Endothelial cell (in vitro differentiated cells): ENCODE data around the gene PSTPIP2. TPM values are rescaled to one million over a fixed set of nuclear protein-coding genes. Genes with fewer than 3 reads are reported as not detected.
A peak's percentile ranks its signal among the peaks of the same experiment; 100 is the strongest.
"Not testable (repeated sequence)": the region's sequence is repeated elsewhere in the genome, so short reads cannot be mapped to it uniquely, and the experiment has no call there.

Experiments used
- DNase-seq: peaks from one replicate; pipeline ENCODE4 v3.0.0; 2021; ENCODE audit warnings: low spot score
- H3K27ac Mint-ChIP-seq: one replicate; pipeline ENCODE4 v1.8.0; 2021; ENCODE audit warnings: mixed read lengths, inconsistent platforms; ENCODE audit not compliant: unreplicated experiment
- H3K27me3 Mint-ChIP-seq: one replicate; pipeline ENCODE4 v1.8.0; 2021; ENCODE audit warnings: mild to moderate bottlenecking, moderate library complexity, mixed read lengths, inconsistent platforms; ENCODE audit not compliant: unreplicated experiment
- H3K36me3 Mint-ChIP-seq: one replicate; pipeline ENCODE4 v1.8.0; 2021; ENCODE audit warnings: mild to moderate bottlenecking, low read depth, mixed read lengths, inconsistent platforms; ENCODE audit not compliant: unreplicated experiment
- H3K4me1 Mint-ChIP-seq: one replicate; pipeline ENCODE4 v1.8.0; 2021; ENCODE audit warnings: mild to moderate bottlenecking, mixed read lengths, inconsistent platforms; ENCODE audit not compliant: unreplicated experiment
- H3K4me3 Mint-ChIP-seq: one replicate; pipeline ENCODE4 v1.8.0; 2021; ENCODE audit warnings: mild to moderate bottlenecking, mixed read lengths, inconsistent platforms; ENCODE audit not compliant: unreplicated experiment
- H3K9me3 Mint-ChIP-seq: one replicate; pipeline ENCODE4 v1.8.0; 2021; ENCODE audit warnings: mixed read lengths, inconsistent platforms; ENCODE audit not compliant: unreplicated experiment
- CTCF ChIP-seq: fragments of 200-600 bp; sonication (generic); IDR thresholded peaks from one replicate; pipeline ENCODE4 v1.5.0; 2021; ENCODE audit warnings: antibody characterized with exemption; ENCODE audit not compliant: unreplicated experiment
- total RNA-seq: library from RNA; stranded (reverse); fragmentation: NEBNext Ultra II Directional; extraction: Animal tissue kit (Norgen Biotek cat#: 25700); gene quantifications from one replicate; pipeline ENCODE4 v1.2.1, GENCODE V29; 2021; ENCODE audit not compliant: unreplicated experiment

Gene PSTPIP2
- total RNA-seq, 1 donor from 2014 or later = 7.8 TPM

- peak overlapping the region; percentile 50 for H3K27ac Mint-ChIP-seq
- no peak for DNase-seq
- H3K4me3 Mint-ChIP-seq = no peak overlapping the region
- no peaks in the 10 kb centered on the region for H3K9me3 Mint-ChIP-seq
- no peak for TF ChIP-seq CTCF
- H3K27me3 Mint-ChIP-seq = peaks cover 3% of the 10 kb centered on the region
- peaks cover 24% of the 10 kb centered on the region for H3K4me1 Mint-ChIP-seq
- H3K36me3 Mint-ChIP-seq = peaks cover under 1% of the 10 kb centered on the region
Measured at GRCh38 chr18:45997700-45998151, 74.3 kb downstream of the PSTPIP2 start.

DNA sequence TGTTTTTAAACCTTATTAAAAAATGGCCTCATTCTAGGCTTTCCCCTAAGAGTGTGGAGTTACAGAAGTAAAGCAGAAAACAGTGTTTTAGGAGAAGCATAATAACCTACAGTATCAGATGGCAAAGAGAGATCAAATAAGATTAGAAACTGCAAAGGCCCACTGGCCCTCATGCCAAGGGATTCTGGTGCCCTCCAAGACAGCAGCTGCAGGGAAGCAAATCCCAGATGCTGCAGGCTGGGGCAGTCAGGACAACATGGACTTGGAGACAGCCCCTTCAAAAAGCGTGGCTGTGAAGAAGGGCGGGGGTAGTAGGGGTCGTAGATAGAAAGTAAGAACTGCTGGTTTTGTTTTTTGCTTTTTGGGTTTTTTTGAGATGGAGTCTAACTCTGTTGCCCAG lies 76.6 kb downstream of the PSTPIP2 start:
- TF ChIP-seq CTCF = no peak
- Mint-ChIP-seq H3K4me1 (peaks cover 27% of the 10 kb centered on the region), H3K27me3 (peaks cover 3% of the 10 kb centered on the region), H3K27ac (no peak overlapping the region), H3K9me3 (no peaks in the 10 kb centered on the region), H3K36me3 (no peaks in the 10 kb centered on the region), H3K4me3 (no peak overlapping the region)
- no peak for DNase-seq

- Mint-ChIP-seq H3K27me3 (no peaks in the 10 kb centered on the region), H3K27ac (no peak overlapping the region), H3K4me3 (no peak overlapping the region), H3K4me1 (peaks cover 15% of the 10 kb centered on the region), H3K36me3 (peaks cover 9% of the 10 kb centered on the region), H3K9me3 (no peaks in the 10 kb centered on the region)
- no peak for TF ChIP-seq CTCF
- DNase-seq = no peak
Measured at GRCh38 chr18:45993438-45993837, 78.6 kb downstream of the PSTPIP2 start.

DNA sequence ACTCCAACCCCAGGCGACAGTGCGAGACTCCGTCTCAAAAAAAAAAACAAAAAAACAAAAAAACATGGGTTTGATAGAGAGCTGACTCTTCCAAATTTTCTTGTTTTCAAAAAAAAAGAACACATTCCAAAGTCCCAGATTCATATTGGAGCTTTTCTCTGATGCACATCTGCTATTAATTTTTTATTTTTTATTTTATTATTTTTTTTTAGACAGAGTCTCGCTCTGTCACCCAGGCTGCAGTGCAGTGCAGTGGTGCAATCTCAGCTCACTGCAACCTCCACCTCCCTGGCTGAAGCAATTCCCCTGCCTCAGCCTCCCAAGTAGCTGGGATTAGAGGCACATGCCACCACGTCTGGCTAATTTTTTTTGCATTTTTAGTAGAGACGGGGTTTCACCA lies 79.5 kb downstream of the PSTPIP2 start:
- H3K27ac Mint-ChIP-seq, H3K36me3 Mint-ChIP-seq, H3K27me3 Mint-ChIP-seq, H3K4me1 Mint-ChIP-seq, H3K9me3 Mint-ChIP-seq, DNase-seq, H3K4me3 Mint-ChIP-seq: not testable (repeated sequence)

GRCh38 chr18:45991788-45992187 lies 80.3 kb downstream of the PSTPIP2 start:
- Mint-ChIP-seq H3K27me3 (peaks cover 2% of the 10 kb centered on the region), H3K9me3 (no peaks in the 10 kb centered on the region), H3K4me1 (peaks cover 7% of the 10 kb centered on the region), H3K27ac (no peak overlapping the region), H3K4me3 (no peak overlapping the region), H3K36me3 (peaks cover 9% of the 10 kb centered on the region)
- no peak for TF ChIP-seq CTCF
- DNase-seq = no peak
